GM12878 (cell line): Measurements from ENCODE around the gene TBC1D30. TPM values are rescaled to one million over a fixed set of nuclear protein-coding genes. Genes with fewer than 3 reads are reported as not detected.

Experiments
- BCL11A ChIP-seq: IDR thresholded peaks from 2 replicates; pipeline ENCODE4 v1.6.1; 2011; ENCODE audit warnings: low read depth, low read length
- CHD1 ChIP-seq: IDR thresholded peaks from 2 replicates; pipeline ENCODE4 v1.6.1; 2012; ENCODE audit warnings: low read depth, low read length, improper control_type of control experiment
- CREB1 ChIP-seq: IDR thresholded peaks from 2 replicates; pipeline ENCODE4 v1.6.1; 2012; ENCODE audit warnings: low read depth, mild to moderate bottlenecking, inconsistent platforms
- CUX1 ChIP-seq: IDR thresholded peaks from 2 replicates; pipeline ENCODE4 v1.6.1; 2012; ENCODE audit warnings: improper control_type of control experiment, low read depth, low read length; ENCODE audit not compliant: insufficient replicate concordance
- FOS ChIP-seq: IDR thresholded peaks from 3 replicates; pipeline ENCODE4 v1.6.1; 2011; ENCODE audit warnings: borderline replicate concordance; ENCODE audit not compliant: insufficient read length; ENCODE audit errors: extremely low read depth
- IKZF2 ChIP-seq, 2 experiments: fragments of 450-650 bp; IDR thresholded peaks; 2 replicates each; pipeline ENCODE4 v1.6.1; 2017; ENCODE audit warnings: mild to moderate bottlenecking in 2 of 2, moderate library complexity in 2 of 2
- IRF5 ChIP-seq: fragments of 450-650 bp; IDR thresholded peaks from 2 replicates; pipeline ENCODE4 v1.6.1; 2017; ENCODE audit warnings: borderline replicate concordance
- NBN ChIP-seq: fragments of 450-650 bp; IDR thresholded peaks from 2 replicates; pipeline ENCODE4 v1.6.1; 2016
- NFYA ChIP-seq: IDR thresholded peaks from 2 replicates; pipeline ENCODE4 v1.6.1; 2011; ENCODE audit warnings: low read depth, mild to moderate bottlenecking, low read length, improper control_type of control experiment, borderline replicate concordance
- PAX5 ChIP-seq: IDR thresholded peaks from 2 replicates; pipeline ENCODE4 v1.6.1; 2011; ENCODE audit warnings: low read depth, low read length, borderline replicate concordance
- PBX3 ChIP-seq: IDR thresholded peaks from 2 replicates; pipeline ENCODE4 v1.6.1; 2011; ENCODE audit warnings: mild to moderate bottlenecking, low read depth, low read length, moderate library complexity; ENCODE audit not compliant: insufficient replicate concordance
- TCF12 ChIP-seq: IDR thresholded peaks from 2 replicates; pipeline ENCODE4 v1.6.1; 2011; ENCODE audit warnings: low read depth, mild to moderate bottlenecking, low read length
- ZNF217 ChIP-seq: fragments of 450-650 bp; IDR thresholded peaks from 2 replicates; pipeline ENCODE4 v1.6.1; 2017; ENCODE audit warnings: antibody characterized with exemption, mild to moderate bottlenecking
- ZZZ3 ChIP-seq: IDR thresholded peaks from 2 replicates; pipeline ENCODE4 v1.6.1; 2011; ENCODE audit warnings: low read depth; ENCODE audit not compliant: control insufficient read depth, insufficient read length
- polyA plus RNA-seq, 11 experiments: library from polyadenylated mRNA; depleted of rRNA in 4 of 11; unstranded in 6 of 11; stranded (reverse) in 5 of 11; fragments of >200 nt; fragmentation: Nextera tagmentation in 4 of 11; fragmentation: Illumina TruSeq in 1 of 11; extraction: Ambion mirVana in 4 of 11; extraction: Trizol in 1 of 11; gene quantifications; 1 replicate in 1 of 11; 2 replicates in 10 of 11; pipeline versions ENCODE4 v1.2.1 to v1.2.3, GENCODE V29; 2011 to 2016; ENCODE audit warnings: inconsistent platforms in 2 of 11, missing spikeins in 2 of 11, low read depth in 1 of 11
- total RNA-seq, 4 experiments: library from RNA; depleted of rRNA in 3 of 4; stranded (reverse); fragments of >200 nt in 3 of 4; fragmentation: Illumina TruSeq in 1 of 4; extraction: Trizol in 1 of 4; gene quantifications; 2 replicates each; pipeline versions ENCODE4 v1.2.1 to v1.2.3, GENCODE V29; 2013 to 2021
- TF ChIP-seq, protein P1 (sequence below): IDR thresholded peaks from 2 replicates; pipeline ENCODE4 v1.6.1; 2011; ENCODE audit warnings: borderline replicate concordance, low read depth, mild to moderate bottlenecking, moderate library complexity, mixed read lengths, low read length; ENCODE audit not compliant: insufficient read depth; ENCODE audit errors: extremely low read length
- TF ChIP-seq, protein P2 (sequence below): fragments of 450-650 bp; IDR thresholded peaks from 2 replicates; pipeline ENCODE4 v1.6.1; 2016; ENCODE audit warnings: mild to moderate bottlenecking, moderate library complexity, borderline replicate concordance

The TBC1D30 gene
- total and polyA plus RNA-seq, 10 of the 15 experiments (the other 5 are each of a cell fraction or from before 2014, with no cell fraction given): 1.2 to 23.3 (median 11.1) TPM

DNA sequence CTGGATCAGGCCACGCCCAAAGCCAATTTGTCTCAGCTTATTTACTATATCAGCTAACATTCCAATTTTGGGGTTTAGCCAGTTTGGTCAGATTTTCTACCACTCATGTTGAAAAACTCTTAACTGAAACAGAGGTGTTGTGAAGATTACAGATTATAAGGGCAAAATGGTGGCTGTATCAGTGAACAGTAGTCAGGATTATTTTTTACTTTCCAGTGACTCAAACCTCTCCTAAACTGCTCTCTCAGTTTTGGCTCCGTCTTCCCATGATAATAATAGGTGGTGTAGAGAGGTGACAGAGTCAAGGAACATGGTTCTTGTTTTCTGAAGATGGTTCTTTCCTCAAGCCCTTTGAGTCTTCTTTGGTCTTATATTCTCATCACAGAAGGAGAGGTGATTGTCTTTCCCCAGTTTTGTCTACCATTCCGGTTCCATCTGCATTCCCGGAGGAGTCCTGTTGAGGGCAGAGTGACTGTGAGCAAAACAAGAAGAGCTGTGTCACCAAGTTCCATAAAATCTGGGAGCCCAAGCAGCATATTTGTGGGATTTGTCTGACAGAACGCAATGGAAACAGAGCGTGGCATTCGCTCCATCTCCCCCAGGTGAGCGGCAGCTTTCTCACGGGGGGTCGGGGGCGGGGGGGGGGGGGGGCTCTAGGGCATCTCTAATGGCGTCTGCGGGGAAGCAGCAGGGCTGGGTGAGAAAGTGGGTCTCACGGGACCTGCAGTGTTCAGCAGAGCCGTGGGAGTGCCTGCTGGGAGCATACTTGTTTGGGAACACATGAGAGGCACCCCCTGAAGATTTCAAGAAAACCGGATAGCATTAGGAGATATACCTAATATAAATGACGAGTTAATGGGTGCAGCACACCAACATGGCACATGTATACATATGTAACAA is 59.1 kb downstream of the TBC1D30 start (continued):
- TF ChIP-seq FOS: no peak
- no peak for TF ChIP-seq NFYA
- TF ChIP-seq, protein P1, sequence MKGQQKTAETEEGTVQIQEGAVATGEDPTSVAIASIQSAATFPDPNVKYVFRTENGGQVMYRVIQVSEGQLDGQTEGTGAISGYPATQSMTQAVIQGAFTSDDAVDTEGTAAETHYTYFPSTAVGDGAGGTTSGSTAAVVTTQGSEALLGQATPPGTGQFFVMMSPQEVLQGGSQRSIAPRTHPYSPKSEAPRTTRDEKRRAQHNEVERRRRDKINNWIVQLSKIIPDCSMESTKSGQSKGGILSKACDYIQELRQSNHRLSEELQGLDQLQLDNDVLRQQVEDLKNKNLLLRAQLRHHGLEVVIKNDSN: no peak
- TF ChIP-seq CUX1: peak; percentile 81
- no peak for TF ChIP-seq PBX3
- peak; percentile 29 to 39; a peak in 2 of 4 replicates for TF ChIP-seq IKZF2 (IDR thresholded peaks at IDR 0.05)
- no peak for TF ChIP-seq CHD1
- no peak for TF ChIP-seq CREB1
- TF ChIP-seq PAX5: no peak
- no peak for TF ChIP-seq ZNF217
- TF ChIP-seq NBN: no peak
- TF ChIP-seq IRF5: no peak
- TF ChIP-seq ZZZ3: no peak
- TF ChIP-seq, protein P2, sequence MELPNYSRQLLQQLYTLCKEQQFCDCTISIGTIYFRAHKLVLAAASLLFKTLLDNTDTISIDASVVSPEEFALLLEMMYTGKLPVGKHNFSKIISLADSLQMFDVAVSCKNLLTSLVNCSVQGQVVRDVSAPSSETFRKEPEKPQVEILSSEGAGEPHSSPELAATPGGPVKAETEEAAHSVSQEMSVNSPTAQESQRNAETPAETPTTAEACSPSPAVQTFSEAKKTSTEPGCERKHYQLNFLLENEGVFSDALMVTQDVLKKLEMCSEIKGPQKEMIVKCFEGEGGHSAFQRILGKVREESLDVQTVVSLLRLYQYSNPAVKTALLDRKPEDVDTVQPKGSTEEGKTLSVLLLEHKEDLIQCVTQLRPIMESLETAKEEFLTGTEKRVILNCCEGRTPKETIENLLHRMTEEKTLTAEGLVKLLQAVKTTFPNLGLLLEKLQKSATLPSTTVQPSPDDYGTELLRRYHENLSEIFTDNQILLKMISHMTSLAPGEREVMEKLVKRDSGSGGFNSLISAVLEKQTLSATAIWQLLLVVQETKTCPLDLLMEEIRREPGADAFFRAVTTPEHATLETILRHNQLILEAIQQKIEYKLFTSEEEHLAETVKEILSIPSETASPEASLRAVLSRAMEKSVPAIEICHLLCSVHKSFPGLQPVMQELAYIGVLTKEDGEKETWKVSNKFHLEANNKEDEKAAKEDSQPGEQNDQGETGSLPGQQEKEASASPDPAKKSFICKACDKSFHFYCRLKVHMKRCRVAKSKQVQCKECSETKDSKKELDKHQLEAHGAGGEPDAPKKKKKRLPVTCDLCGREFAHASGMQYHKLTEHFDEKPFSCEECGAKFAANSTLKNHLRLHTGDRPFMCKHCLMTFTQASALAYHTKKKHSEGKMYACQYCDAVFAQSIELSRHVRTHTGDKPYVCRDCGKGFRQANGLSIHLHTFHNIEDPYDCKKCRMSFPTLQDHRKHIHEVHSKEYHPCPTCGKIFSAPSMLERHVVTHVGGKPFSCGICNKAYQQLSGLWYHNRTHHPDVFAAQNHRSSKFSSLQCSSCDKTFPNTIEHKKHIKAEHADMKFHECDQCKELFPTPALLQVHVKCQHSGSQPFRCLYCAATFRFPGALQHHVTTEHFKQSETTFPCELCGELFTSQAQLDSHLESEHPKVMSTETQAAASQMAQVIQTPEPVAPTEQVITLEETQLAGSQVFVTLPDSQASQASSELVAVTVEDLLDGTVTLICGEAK: no peak
- TF ChIP-seq BCL11A: no peak
- TF ChIP-seq TCF12: peak; percentile 84; the same call in 1 of the 2 replicates
